Inferior parietal cortex (tissue), 1 donor: ENCODE data around the gene LPAR3.

ENCODE experiments used
- DNase-seq: peaks from one replicate; pipeline ENCODE4 v3.0.0-alpha.2; 2016; ENCODE audit errors: extremely low spot score

LPAR3 gene

GRCh38 chr1:84856726-84857270 is 36.2 kb downstream of the LPAR3 start:
- DNase-seq = no peak

GRCh38 chr1:84855691-84856630 is 37.0 kb downstream of the LPAR3 start:
- DNase-seq = peak; percentile 44

GRCh38 chr1:84855168-84855567 is 37.8 kb downstream of the LPAR3 start:
- no peak for DNase-seq

- no peak for DNase-seq
Observed at GRCh38 chr1:84853741-84854721, 39.0 kb downstream of the LPAR3 start.

- no peak for DNase-seq
Observed at GRCh38 chr1:84851839-84852238, 41.2 kb downstream of the LPAR3 start.

- no peak for DNase-seq
Observed at GRCh38 chr1:84849357-84849975, 43.5 kb downstream of the LPAR3 start.

- peak; percentile 36 for DNase-seq
Observed at GRCh38 chr1:84847253-84848250, 45.5 kb downstream of the LPAR3 start.

GRCh38 chr1:84846387-84846786 is 46.6 kb downstream of the LPAR3 start:
- DNase-seq = no peak

GRCh38 chr1:84845357-84845756 is 47.6 kb downstream of the LPAR3 start:
- no peak for DNase-seq

- DNase-seq = no peak
Observed at GRCh38 chr1:84844094-84844493, 48.9 kb downstream of the LPAR3 start.

- DNase-seq = no peak
Observed at GRCh38 chr1:84842748-84843231, 50.2 kb downstream of the LPAR3 start.

GRCh38 chr1:84841971-84842370 is 51.0 kb downstream of the LPAR3 start:
- DNase-seq = no peak

- no peak for DNase-seq
Observed at GRCh38 chr1:84840346-84840745, 52.7 kb downstream of the LPAR3 start.

GRCh38 chr1:84839544-84839943 is 53.5 kb downstream of the LPAR3 start:
- DNase-seq = no peak

GRCh38 chr1:84836145-84836544 is 56.9 kb downstream of the LPAR3 start:
- no peak for DNase-seq

GRCh38 chr1:84835169-84835568 is 57.8 kb downstream of the LPAR3 start:
- no peak for DNase-seq

GRCh38 chr1:84834419-84835064 is 58.5 kb downstream of the LPAR3 start:
- DNase-seq = no peak

GRCh38 chr1:84833194-84833593 is 59.8 kb downstream of the LPAR3 start:
- DNase-seq = no peak

GRCh38 chr1:84830136-84830535 is 62.9 kb downstream of the LPAR3 start:
- no peak for DNase-seq

GRCh38 chr1:84827976-84828375 is 65.0 kb downstream of the LPAR3 start:
- DNase-seq = no peak
